HepG2 (cell line): ENCODE results near the gene ARHGAP33. TPM values are rescaled to one million over a fixed set of nuclear protein-coding genes. Genes with fewer than 3 reads are reported as not detected.

ENCODE experiments used
- GMEB1 ChIP-seq: sonication (generic); formaldehyde crosslinking; IDR thresholded peaks from 2 replicates; pipeline ENCODE4 v1.5.1; 2020; ENCODE audit warnings: missing genetic modification reagents, mild to moderate bottlenecking, borderline replicate concordance
- MAFG ChIP-seq: sonication (generic); formaldehyde crosslinking; IDR thresholded peaks from 2 replicates; pipeline ENCODE4 v1.5.1; 2020; ENCODE audit warnings: mild to moderate bottlenecking, missing genetic modification reagents
- MNT ChIP-seq: fragments of 450-650 bp; IDR thresholded peaks from 2 replicates; pipeline ENCODE4 v1.6.1; 2016
- NCOA5 ChIP-seq: sonication (generic); formaldehyde crosslinking; IDR thresholded peaks from 2 replicates; pipeline ENCODE4 v1.4.0; 2020; ENCODE audit warnings: missing genetic modification reagents
- NR2F6 ChIP-seq, 2 experiments: IDR thresholded peaks; 2 replicates each; pipeline ENCODE4 v1.6.1; 2016; ENCODE audit warnings: antibody characterized with exemption in 1 of 2, mild to moderate bottlenecking in 1 of 2
- PBX3 ChIP-seq: sonication (generic); formaldehyde crosslinking; IDR thresholded peaks from 2 replicates; pipeline ENCODE4 v1.8.1; 2023; ENCODE audit warnings: missing genetic modification reagents, inconsistent platforms, borderline replicate concordance
- RAD51 ChIP-seq: fragments of 450-650 bp; IDR thresholded peaks from 2 replicates; pipeline ENCODE4 v1.6.1; 2016; ENCODE audit warnings: borderline replicate concordance
- SATB2 ChIP-seq: sonication (generic); formaldehyde crosslinking; IDR thresholded peaks from 2 replicates; pipeline ENCODE4 v1.5.0; 2020; ENCODE audit warnings: missing genetic modification reagents
- SP2 ChIP-seq: sonication (generic); formaldehyde crosslinking; IDR thresholded peaks from 2 replicates; pipeline ENCODE4 v1.5.1; 2020; ENCODE audit warnings: mild to moderate bottlenecking, missing genetic modification reagents
- TBP ChIP-seq: sonication (generic); formaldehyde crosslinking; IDR thresholded peaks from 2 replicates; pipeline ENCODE4 v1.5.0; 2020; ENCODE audit warnings: missing genetic modification reagents
- TFDP2 ChIP-seq: sonication (generic); formaldehyde crosslinking; IDR thresholded peaks from 2 replicates; pipeline ENCODE4 v1.4.0; 2020; ENCODE audit warnings: missing genetic modification reagents
- TGIF2 ChIP-seq: IDR thresholded peaks from 2 replicates; pipeline ENCODE4 v1.6.1; 2016; ENCODE audit warnings: control low read depth, missing compliant biosample characterization
- ZBTB34 ChIP-seq: sonication (generic); formaldehyde crosslinking; IDR thresholded peaks from 2 replicates; pipeline ENCODE4 v1.8.0; 2022; ENCODE audit warnings: mild to moderate bottlenecking, missing genetic modification reagents
- ZFP36 ChIP-seq: fragments of 150-350 bp; IDR thresholded peaks from 2 replicates; pipeline ENCODE4 v1.6.1; 2018; ENCODE audit warnings: borderline replicate concordance, low read length, low read depth; ENCODE audit not compliant: partially characterized antibody
- ZNF143 ChIP-seq: sonication (generic); formaldehyde crosslinking; IDR thresholded peaks from 2 replicates; pipeline ENCODE4 v1.4.0; 2020; ENCODE audit warnings: missing genetic modification reagents
- ZNF441 ChIP-seq: sonication (generic); formaldehyde crosslinking; IDR thresholded peaks from 2 replicates; pipeline ENCODE4 v1.7.0; 2021; ENCODE audit warnings: missing genetic modification reagents, borderline replicate concordance
- ZNF567 ChIP-seq: sonication (generic); formaldehyde crosslinking; IDR thresholded peaks from 2 replicates; pipeline ENCODE4 v1.8.1; 2023; ENCODE audit warnings: mild to moderate bottlenecking, missing genetic modification reagents, borderline replicate concordance
- ZNF629 ChIP-seq: sonication (generic); formaldehyde crosslinking; conservative IDR thresholded peaks from 2 replicates; pipeline ENCODE4 v1.5.0; 2020; ENCODE audit warnings: missing genetic modification reagents
- ZNF713 ChIP-seq: sonication (generic); formaldehyde crosslinking; IDR thresholded peaks from 2 replicates; pipeline ENCODE4 v1.4.0; 2020; ENCODE audit warnings: mild to moderate bottlenecking, missing genetic modification reagents
- ZNF747 ChIP-seq: sonication (generic); formaldehyde crosslinking; IDR thresholded peaks from 2 replicates; pipeline ENCODE4 v1.8.1; 2023; ENCODE audit warnings: missing genetic modification reagents, mild to moderate bottlenecking, borderline replicate concordance
- ZNF775 ChIP-seq: sonication (generic); formaldehyde crosslinking; IDR thresholded peaks from 2 replicates; pipeline ENCODE4 v1.4.0; 2020; ENCODE audit warnings: missing genetic modification reagents, mild to moderate bottlenecking, moderate library complexity, borderline replicate concordance
- polyA plus RNA-seq, 8 experiments: library from polyadenylated mRNA; depleted of rRNA in 3 of 8; stranded (reverse) in 7 of 8; unstranded in 1 of 8; fragments of >200 nt; fragmentation: Illumina TruSeq in 4 of 8; extraction: Trizol in 4 of 8; gene quantifications; 2 replicates each; pipeline versions ENCODE4 v1.2.1 to v1.2.3, GENCODE V29; 2011 to 2016; ENCODE audit warnings: low read depth in 4 of 8, missing spikeins in 1 of 8, mixed read lengths in 1 of 8; ENCODE audit not compliant: insufficient read depth in 1 of 8
- total RNA-seq, 5 experiments: library from RNA; depleted of rRNA; stranded (reverse); fragments of >200 nt; fragmentation: Illumina TruSeq; extraction: Trizol; gene quantifications; 2 replicates each; pipeline ENCODE4 v1.2.3, GENCODE V29; 2016; ENCODE audit warnings: low read depth in 1 of 5

The ARHGAP33 gene
- total and polyA plus RNA-seq, 2 of the 13 experiments (the other 11 are each of a cell fraction or from before 2014, with no cell fraction given): 1.3 to 2.7 TPM

GRCh38 chr19:35828692-35829301, 53.4 kb downstream of the ARHGAP33 start (continued):
- TF ChIP-seq MNT: peak; percentile 39
- no peak for TF ChIP-seq NR2F6 (IDR thresholded peaks at IDR 0.05)
- TF ChIP-seq NR2F6 (CRISPR knock-in tag; IDR thresholded peaks at IDR 0.05): peak; percentile 64
- TF ChIP-seq PBX3 (CRISPR knock-in tag): peak; percentile 67; the same call in 1 of the 2 replicates
- TF ChIP-seq ZNF747 (CRISPR knock-in tag): 0 out of 2 replicates have a peak, but pooled peaks have one; percentile 66
- TF ChIP-seq TGIF2 (CRISPR knock-in tag): peak; percentile 98
- no peak for TF ChIP-seq ZNF629 (CRISPR knock-in tag)
- TF ChIP-seq ZBTB34 (CRISPR knock-in tag): no peak
- peak; percentile 95 for TF ChIP-seq SATB2
- no peak for TF ChIP-seq MAFG
- no peak for TF ChIP-seq ZNF143
- no peak for TF ChIP-seq ZNF713 (CRISPR knock-in tag)
- TF ChIP-seq SP2 (CRISPR knock-in tag): no peak
- no peak for TF ChIP-seq TBP (CRISPR knock-in tag)
- no peak for TF ChIP-seq NCOA5 (CRISPR knock-in tag)
- TF ChIP-seq ZNF441: peak; percentile 97
- peak; percentile 87; the same call in 1 of the 2 replicates for TF ChIP-seq ZNF567
- no peak for TF ChIP-seq ZNF775 (CRISPR knock-in tag)
- no peak for TF ChIP-seq ZFP36
- no peak for TF ChIP-seq RAD51
- TF ChIP-seq GMEB1: no peak
- TF ChIP-seq TFDP2: peak; percentile 46; the same call in 1 of the 2 replicates
